Astrocyte of the spinal cord (primary cell): ENCODE results near the gene DCX.

Experiments
- DNase-seq: peaks from one replicate; pipeline ENCODE4 v3.0.0; 2011; ENCODE audit warnings: low read depth, low spot score
- H3K4me3 ChIP-seq: 2 replicates; pipeline ENCODE4 v1.5.1; 2011; ENCODE audit warnings: low read depth, mild to moderate bottlenecking, low read length, moderate library complexity
- CTCF ChIP-seq: IDR thresholded peaks from 2 replicates; pipeline ENCODE4 v1.5.1; 2012; ENCODE audit warnings: low read depth, mild to moderate bottlenecking, low read length, inconsistent platforms
- in situ Hi-C: cut with HindIII; loops from 2 replicates; pipeline ENCODE4 v1.10.0; 2017; ENCODE audit warnings: low sequenced_read_pairs

Gene DCX

GRCh38 chrX:111411983-111412382 is at the start of gene DCX:
DCX (minus strand) TSS chrX:111412192; CDS start chrX:111410398, 1,794 bp downstream.
- DNase-seq = no peak
- H3K4me3 ChIP-seq = no peak within 1 kb of the TSS
- in situ Hi-C loops = no loop called here
- TF ChIP-seq CTCF = no peak

- DNase-seq = no peak
- in situ Hi-C loops = no loop called here
- TF ChIP-seq CTCF = no peak
- no peak overlapping the region for H3K4me3 ChIP-seq
Measured at GRCh38 chrX:111460607-111461006, 48.6 kb upstream of the DCX start.

- in situ Hi-C loops = no loop called here
- TF ChIP-seq CTCF = no peak
- no peak overlapping the region for H3K4me3 ChIP-seq
Measured at GRCh38 chrX:111447298-111447697, 35.3 kb upstream of the DCX start.

GRCh38 chrX:111445485-111445884 is 33.5 kb upstream of the DCX start:
- in situ Hi-C loops = no loop called here
- DNase-seq = peak; percentile 37
- H3K4me3 ChIP-seq = no peak overlapping the region
- TF ChIP-seq CTCF = peak; percentile 61

More at GRCh38 chrX:111447298-111447697, 35.3 kb upstream of the DCX start:
- DNase-seq = no peak

- no peak for DNase-seq
- H3K4me3 ChIP-seq = no peak overlapping the region
- TF ChIP-seq CTCF = no peak
- in situ Hi-C loops = no loop called here
Measured at GRCh38 chrX:111444881-111445280, 32.9 kb upstream of the DCX start.

- no peak for DNase-seq
- in situ Hi-C loops = no loop called here
- TF ChIP-seq CTCF = no peak
- no peak overlapping the region for H3K4me3 ChIP-seq
Measured at GRCh38 chrX:111443946-111444345, 32.0 kb upstream of the DCX start.

- TF ChIP-seq CTCF = no peak
- no peak overlapping the region for H3K4me3 ChIP-seq
- in situ Hi-C loops = no loop called here
Measured at GRCh38 chrX:111442791-111443190, 30.8 kb upstream of the DCX start.

More at GRCh38 chrX:111442791-111443190, 30.8 kb upstream of the DCX start:
- DNase-seq = no peak
